Measurements from ENCODE around the gene XYLT1.
"Not testable (repeated sequence)": the region's sequence is repeated elsewhere in the genome, so short reads cannot be mapped to it uniquely, and the experiment has no call there.

The XYLT1 gene, protein sequence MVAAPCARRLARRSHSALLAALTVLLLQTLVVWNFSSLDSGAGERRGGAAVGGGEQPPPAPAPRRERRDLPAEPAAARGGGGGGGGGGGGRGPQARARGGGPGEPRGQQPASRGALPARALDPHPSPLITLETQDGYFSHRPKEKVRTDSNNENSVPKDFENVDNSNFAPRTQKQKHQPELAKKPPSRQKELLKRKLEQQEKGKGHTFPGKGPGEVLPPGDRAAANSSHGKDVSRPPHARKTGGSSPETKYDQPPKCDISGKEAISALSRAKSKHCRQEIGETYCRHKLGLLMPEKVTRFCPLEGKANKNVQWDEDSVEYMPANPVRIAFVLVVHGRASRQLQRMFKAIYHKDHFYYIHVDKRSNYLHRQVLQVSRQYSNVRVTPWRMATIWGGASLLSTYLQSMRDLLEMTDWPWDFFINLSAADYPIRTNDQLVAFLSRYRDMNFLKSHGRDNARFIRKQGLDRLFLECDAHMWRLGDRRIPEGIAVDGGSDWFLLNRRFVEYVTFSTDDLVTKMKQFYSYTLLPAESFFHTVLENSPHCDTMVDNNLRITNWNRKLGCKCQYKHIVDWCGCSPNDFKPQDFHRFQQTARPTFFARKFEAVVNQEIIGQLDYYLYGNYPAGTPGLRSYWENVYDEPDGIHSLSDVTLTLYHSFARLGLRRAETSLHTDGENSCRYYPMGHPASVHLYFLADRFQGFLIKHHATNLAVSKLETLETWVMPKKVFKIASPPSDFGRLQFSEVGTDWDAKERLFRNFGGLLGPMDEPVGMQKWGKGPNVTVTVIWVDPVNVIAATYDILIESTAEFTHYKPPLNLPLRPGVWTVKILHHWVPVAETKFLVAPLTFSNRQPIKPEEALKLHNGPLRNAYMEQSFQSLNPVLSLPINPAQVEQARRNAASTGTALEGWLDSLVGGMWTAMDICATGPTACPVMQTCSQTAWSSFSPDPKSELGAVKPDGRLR

DNA sequence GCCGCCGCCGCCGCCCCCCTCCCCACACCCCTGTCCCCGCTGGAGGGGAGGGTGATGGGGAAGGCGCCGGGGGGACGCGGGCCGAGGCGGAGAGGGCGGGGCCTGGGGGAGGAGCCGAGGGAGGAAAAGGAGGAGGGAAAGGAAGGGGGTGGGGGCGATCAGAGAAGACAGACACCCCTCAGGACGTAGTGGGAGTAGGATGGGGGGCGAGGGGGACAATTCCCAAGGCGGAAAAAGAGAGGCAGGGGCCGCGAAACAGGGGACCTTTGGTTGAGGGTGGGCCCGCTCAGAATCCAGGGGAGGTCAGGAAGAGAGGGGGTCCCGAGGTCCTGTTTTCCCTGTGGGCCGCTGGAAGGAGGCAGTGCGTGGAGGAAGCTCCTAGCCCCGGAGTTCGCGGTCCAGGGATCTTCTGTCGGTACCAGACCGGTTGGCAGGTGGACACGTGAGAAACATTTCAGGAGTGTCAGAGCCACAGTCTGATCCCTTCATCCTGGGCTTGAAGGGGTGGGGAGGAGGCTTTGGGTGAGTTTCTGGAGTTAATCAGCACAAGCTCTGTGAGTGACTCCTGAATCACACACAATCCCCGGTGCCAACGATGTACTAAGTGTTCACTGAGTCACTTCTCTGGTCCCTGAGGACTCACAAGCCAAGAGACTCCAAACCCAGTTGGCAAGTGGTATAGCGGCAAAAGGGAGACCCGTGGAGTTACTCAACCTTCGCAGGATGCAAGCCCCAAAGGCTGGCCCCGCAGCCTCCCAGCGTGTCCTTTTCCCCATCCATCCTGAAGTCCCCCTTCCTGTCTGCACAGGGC lies at the start of gene XYLT1:
XYLT1 (minus strand) TSS at position 53 of the 811 bp plus-strand sequence. CDS start 164 bp downstream, outside the sequence.
- no peak for DNase-seq

DNA sequence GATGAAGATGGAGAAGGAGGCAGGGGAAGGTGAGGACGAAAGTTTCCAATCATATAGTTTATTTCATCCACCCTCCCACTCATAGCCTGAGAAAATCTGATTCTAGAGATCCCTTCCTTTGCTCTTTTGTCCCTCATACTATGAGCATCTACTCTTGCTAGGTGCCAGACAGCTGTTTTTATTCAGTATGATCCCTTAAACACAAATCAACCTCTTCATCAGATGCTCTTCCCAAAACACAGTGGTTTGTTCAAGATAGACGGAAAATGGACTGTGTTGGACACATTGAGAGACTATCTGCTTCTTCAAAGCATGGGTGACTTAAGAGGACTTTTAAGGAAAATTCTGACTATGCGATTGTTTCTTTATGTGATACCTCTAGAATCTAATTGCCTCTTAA lies 49.4 kb upstream of the XYLT1 start:
- no peak for DNase-seq

- DNase-seq, result no peak
Measured at GRCh38 chr16:17519101-17519955, 48.6 kb upstream of the XYLT1 start.

GRCh38 chr16:17518441-17518840 lies 47.7 kb upstream of the XYLT1 start:
- no peak for DNase-seq

GRCh38 chr16:17515421-17516210 lies 44.9 kb upstream of the XYLT1 start:
- no peak for DNase-seq

DNA sequence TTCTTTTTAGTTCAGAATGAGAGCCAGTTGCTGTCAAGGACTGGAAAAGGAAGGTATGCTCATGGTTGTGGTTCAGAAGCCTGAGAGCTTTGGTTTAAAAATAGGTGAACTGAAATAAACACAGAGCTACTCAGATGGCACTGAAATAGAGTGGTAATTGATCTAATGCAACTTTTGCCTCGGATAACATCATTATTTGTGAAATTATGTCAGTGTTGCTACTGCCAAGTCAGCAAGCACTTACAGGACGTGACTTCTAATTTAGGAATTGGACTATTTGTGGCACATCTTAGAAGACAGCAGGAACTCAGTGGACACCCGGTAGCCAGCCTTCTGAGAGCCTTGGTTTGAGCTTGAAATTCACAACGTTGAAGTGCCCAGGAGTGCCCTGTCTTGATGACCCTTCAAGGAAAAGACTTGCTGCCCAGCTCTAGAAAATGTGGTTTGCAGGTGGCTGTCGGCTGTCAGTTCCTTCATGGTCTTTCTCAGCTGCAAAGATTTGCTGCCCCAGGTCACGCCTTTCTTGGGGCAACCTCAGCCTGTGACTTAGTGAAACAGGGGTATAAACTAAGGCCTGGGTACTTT lies 42.0 kb upstream of the XYLT1 start:
- no peak for DNase-seq

DNA sequence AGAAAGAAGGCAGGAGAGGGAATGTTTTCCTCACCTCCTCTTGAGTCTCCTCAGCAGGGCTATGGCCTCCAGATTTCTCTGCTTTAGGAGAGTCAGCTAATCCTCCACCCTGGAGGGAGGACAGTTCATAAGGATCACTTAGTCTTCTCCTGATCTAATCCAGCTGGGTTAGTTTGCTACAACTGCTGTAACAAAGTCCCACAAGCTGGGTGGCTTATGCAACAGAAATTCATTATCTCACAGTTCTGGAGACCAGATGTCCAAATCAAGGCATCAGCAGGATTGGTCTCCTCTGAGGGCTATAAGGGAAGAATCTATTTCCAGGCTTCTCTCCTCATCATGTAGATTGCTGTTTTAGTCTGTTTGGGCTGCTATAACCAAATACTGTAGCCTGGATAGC lies 40.6 kb upstream of the XYLT1 start:
- no peak for DNase-seq

DNA sequence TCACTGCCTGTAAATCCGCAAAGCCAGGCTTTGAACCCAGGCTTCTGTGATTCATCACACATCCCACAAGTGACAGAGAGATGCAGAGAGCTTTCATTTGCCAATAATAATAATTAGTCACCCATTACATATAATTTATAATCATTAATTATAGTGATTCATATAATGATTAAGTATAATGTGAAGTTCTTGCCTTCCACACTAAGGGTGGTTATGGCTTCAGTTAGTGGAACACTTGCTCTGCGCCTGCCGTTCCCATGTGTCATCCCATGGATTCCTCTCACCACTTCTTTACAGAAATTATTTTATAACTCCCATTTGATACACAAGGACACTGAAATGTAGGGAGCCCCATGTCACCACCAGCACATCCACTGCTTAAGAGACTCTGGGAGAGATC lies 39.8 kb upstream of the XYLT1 start:
- DNase-seq, result no peak

- no peak for DNase-seq
Measured at GRCh38 chr16:17509194-17509593, 38.4 kb upstream of the XYLT1 start.

- DNase-seq, result no peak
Measured at GRCh38 chr16:17508303-17508702, 37.5 kb upstream of the XYLT1 start.

- not testable (repeated sequence) for DNase-seq
Measured at GRCh38 chr16:17507516-17507915, 36.8 kb upstream of the XYLT1 start.

DNA sequence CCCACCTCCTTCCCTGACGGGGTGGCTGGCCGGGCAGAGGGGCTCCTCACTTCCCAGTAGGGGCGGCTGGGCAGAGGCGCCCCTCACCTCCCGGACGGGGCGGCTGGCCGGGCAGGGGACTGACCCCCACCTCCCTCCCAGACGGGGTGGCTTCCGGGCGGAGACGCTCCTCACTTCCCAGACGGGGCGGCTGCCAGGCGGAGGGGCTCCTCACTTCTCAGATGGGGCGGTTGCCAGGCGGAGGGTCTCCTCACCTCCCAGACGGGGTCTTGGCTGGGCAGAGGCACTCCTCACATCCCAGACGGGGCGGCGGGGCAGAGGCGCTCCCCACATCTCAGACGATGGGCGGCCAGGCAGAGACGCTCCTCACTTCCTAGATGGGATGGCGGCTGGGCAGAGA lies 35.1 kb upstream of the XYLT1 start:
- not testable (repeated sequence) for DNase-seq

DNA sequence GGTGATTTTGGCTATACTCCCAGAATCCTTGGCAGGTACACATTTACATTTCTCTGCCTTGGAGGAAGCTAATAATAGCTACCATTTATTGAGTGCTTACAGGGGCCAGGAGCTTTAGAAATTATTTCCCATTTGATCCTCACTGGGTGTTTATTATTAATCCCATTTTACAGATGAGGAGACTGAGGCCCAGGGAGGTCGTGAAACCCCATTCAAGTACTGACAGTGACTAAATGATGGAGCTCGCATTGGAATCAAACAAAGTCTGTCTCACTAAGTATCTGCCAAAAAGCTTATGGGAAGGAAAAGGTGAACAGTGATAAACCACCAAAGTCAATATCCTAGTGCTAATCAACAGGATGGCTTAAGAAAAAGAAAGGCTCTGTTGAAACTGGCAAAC lies 33.3 kb upstream of the XYLT1 start:
- DNase-seq, result no peak

- DNase-seq, result no peak
Measured at GRCh38 chr16:17503331-17503730, 32.6 kb upstream of the XYLT1 start.

GRCh38 chr16:17501321-17501720 lies 30.6 kb upstream of the XYLT1 start:
- no peak for DNase-seq

DNA sequence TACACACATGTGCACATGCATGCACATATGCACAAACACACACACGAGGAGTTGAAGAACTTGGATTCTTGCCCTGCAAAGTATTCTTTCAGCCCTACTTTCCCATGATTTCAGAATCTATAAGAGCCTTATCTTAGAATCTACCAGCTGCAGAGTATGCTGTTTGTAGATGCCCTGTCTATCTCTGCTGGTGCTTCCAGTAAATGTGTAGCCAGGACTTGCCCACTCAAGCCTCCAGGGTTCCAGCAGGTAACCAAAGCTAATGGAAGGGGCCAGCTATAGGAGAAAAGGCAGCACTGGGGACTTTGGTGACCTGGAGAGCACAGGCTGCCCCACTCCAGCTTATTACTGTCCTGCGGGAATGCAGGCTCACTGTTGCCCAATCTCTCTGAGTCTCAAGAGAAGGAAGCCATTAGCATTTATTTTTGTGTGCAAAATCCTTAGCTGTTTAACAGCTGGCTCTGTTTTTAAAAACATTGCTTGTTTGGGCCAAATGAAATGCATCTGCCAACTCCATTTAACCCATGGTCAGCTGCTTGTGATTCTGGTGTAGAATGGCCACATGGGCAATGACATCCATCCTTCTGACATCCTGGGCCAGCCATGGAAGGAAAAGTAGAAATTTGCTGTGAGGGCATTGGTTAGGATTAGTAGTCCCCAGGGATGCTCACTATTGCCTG lies 28.6 kb upstream of the XYLT1 start:
- no peak for DNase-seq

DNA sequence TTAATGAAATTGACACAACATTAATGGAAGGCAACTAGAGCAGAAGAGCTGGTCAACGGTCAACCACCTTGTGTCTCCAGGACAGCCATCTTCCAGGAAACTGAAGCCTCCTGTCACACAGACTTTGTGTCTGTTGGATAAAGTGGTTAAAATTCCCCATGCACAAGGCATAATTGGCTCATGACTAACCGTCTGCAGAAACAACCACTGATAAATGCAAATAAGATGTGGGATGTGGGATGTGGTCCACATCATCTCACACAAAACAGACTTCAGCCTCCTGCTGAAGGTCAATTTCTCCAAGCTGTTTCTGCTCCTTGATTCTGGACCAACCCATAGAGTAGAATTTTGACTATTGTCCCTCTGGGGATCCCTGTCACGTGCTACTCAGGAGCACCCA lies 26.9 kb upstream of the XYLT1 start:
- no peak for DNase-seq

GRCh38 chr16:17496891-17497290 lies 26.1 kb upstream of the XYLT1 start:
- no peak for DNase-seq

DNA sequence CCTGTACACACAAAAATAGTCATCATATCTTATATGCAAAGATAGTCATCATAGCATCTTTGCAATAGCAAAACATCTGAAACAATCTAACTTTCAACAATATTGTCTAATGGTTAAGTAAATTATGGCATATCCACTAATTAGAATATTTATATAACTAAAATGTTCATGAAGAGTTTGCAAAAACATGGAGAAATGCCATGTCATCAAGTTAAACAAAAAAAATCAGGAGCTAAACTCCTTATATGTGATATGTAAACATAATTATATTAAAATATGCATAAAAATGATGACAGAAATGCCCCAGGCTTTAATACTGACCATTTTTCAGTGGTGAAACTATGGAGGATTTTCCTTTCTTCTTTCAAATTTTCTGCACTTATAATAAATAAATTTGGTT lies 22.3 kb upstream of the XYLT1 start:
- DNase-seq, result no peak

- DNase-seq, result no peak
Measured at GRCh38 chr16:17491140-17491662, 20.4 kb upstream of the XYLT1 start.
